ENCODE results near the gene GPC2. TPM values are rescaled to one million over a fixed set of nuclear protein-coding genes. Genes with fewer than 3 reads are reported as not detected.

Gene GPC2
- total and polyA plus RNA-seq, 2 experiments from 2014 or later: 0.16 to 0.22 TPM

GRCh38 chr7:100157334-100158228, 19.6 kb downstream of the GPC2 start:
- H3K27me3 ChIP-seq (replicated peaks; ENCODE audit: insufficient read depth): no peaks in the 10 kb centered on the region
- H3K27ac ChIP-seq: no peak overlapping the region
- peak overlapping the region; percentile 82 for H3K9ac ChIP-seq
- H3F3A ChIP-seq (ENCODE audit: insufficient read depth): 0 out of 2 replicates have a peak, but pooled peaks cover 3% of the 10 kb centered on the region
- H3K4me2 ChIP-seq (ENCODE audit: unreplicated experiment): peak overlapping the region; percentile 79
- H4K20me1 ChIP-seq (ENCODE audit: insufficient read depth): no peaks in the 10 kb centered on the region; the same call in 1 of the 2 replicates
- H3K79me2 ChIP-seq (ENCODE audit: insufficient read depth): peaks cover 17% of the 10 kb centered on the region; the same call in 1 of the 2 replicates
- peak overlapping the region; percentile 97 for H3K4me3 ChIP-seq
- no peak overlapping the region; the same call in 1 of the 2 replicates for H2AFZ ChIP-seq
- WGBS, 2 experiments (ENCODE audit: low coverage in 1 of 2, low lambda C conversion rate in 2 of 2, missing lambda C conversion rate in 2 of 2): 28 to 47% methylated on average over 15 to 32 of the region's 32 CpGs
- H3K9me2 ChIP-seq (ENCODE audit: insufficient read depth): no peaks in the 10 kb centered on the region
- H3K4me1 ChIP-seq (ENCODE audit: insufficient read depth): peaks cover 5% of the 10 kb centered on the region; the same call in 1 of the 2 replicates
- no peaks in the 10 kb centered on the region for H3K9me3 ChIP-seq (ENCODE audit: low read depth)
- no peaks in the 10 kb centered on the region; the same call in 1 of the 2 replicates for H3K36me3 ChIP-seq (ENCODE audit: low read depth)
- no peak for TF ChIP-seq EZH2 (IDR thresholded peaks at IDR 0.05; ENCODE audit: insufficient read depth, poor library complexity, severe bottlenecking)
- in situ Hi-C loops (cut with MboI): no loop called here
- DNase-seq: peak; percentile 74

GRCh38 chr7:100157069-100157333, 20.2 kb downstream of the GPC2 start:
- H3K9me2 ChIP-seq (ENCODE audit: insufficient read depth): no peaks in the 10 kb centered on the region
- 91 to 97% methylated on average over 5 of the region's 5 CpGs for WGBS, 2 experiments (ENCODE audit: low coverage in 1 of 2, low lambda C conversion rate in 2 of 2, missing lambda C conversion rate in 2 of 2)

GRCh38 chr7:100156331-100157068, 20.7 kb downstream of the GPC2 start:
- TF ChIP-seq EZH2phosphoT487 (IDR thresholded peaks at IDR 0.05; ENCODE audit: insufficient read depth, low read depth) (no peak), EZH2 (IDR thresholded peaks at IDR 0.05; ENCODE audit: insufficient read depth, poor library complexity, severe bottlenecking) (no peak)
- Histone ChIP-seq H3K9ac (no peak overlapping the region; the same call in 1 of the 2 replicates), H3K79me2 (ENCODE audit: insufficient read depth) (peaks cover 23% of the 10 kb centered on the region; the same call in 1 of the 2 replicates), H3K4me1 (ENCODE audit: insufficient read depth) (peaks cover 5% of the 10 kb centered on the region; the same call in 1 of the 2 replicates), H3K4me3 (no peak overlapping the region), H3F3A (ENCODE audit: insufficient read depth) (0 out of 2 replicates have a peak, but pooled peaks cover 6% of the 10 kb centered on the region), H3K9me2 (ENCODE audit: insufficient read depth) (no peaks in the 10 kb centered on the region), H3K27me3 (replicated peaks; ENCODE audit: insufficient read depth) (no peaks in the 10 kb centered on the region), H2AFZ (no peak overlapping the region), H4K20me1 (ENCODE audit: insufficient read depth) (no peaks in the 10 kb centered on the region; the same call in 1 of the 2 replicates), H3K27ac (no peak overlapping the region), H3K9me3 (ENCODE audit: low read depth) (no peaks in the 10 kb centered on the region), H3K4me2 (ENCODE audit: unreplicated experiment) (no peak overlapping the region), H3K36me3 (ENCODE audit: low read depth) (no peaks in the 10 kb centered on the region; the same call in 1 of the 2 replicates)
- DNase-seq: no peak
- in situ Hi-C loops (cut with MboI): no loop called here
- WGBS, 2 experiments (ENCODE audit: low coverage in 1 of 2, low lambda C conversion rate in 2 of 2, missing lambda C conversion rate in 2 of 2): 86% methylated on average over 16 of the region's 16 CpGs

More at GRCh38 chr7:100157069-100157333, 20.2 kb downstream of the GPC2 start:
- peak overlapping the region; percentile 79 for H3K4me2 ChIP-seq (ENCODE audit: unreplicated experiment)
- H3K79me2 ChIP-seq (ENCODE audit: insufficient read depth): peaks cover 19% of the 10 kb centered on the region; the same call in 1 of the 2 replicates
- H3K9ac ChIP-seq: no peak overlapping the region; the same call in 1 of the 2 replicates
- no peak for TF ChIP-seq EZH2phosphoT487 (IDR thresholded peaks at IDR 0.05; ENCODE audit: insufficient read depth, low read depth)
- no peak for TF ChIP-seq EZH2 (IDR thresholded peaks at IDR 0.05; ENCODE audit: insufficient read depth, poor library complexity, severe bottlenecking)
- no peak overlapping the region for H3K27ac ChIP-seq
- no peak overlapping the region for H2AFZ ChIP-seq
- H3K27me3 ChIP-seq (replicated peaks; ENCODE audit: insufficient read depth): no peaks in the 10 kb centered on the region
- H3K36me3 ChIP-seq (ENCODE audit: low read depth): no peaks in the 10 kb centered on the region; the same call in 1 of the 2 replicates
- H3K4me3 ChIP-seq: peak overlapping the region; percentile 97
- in situ Hi-C loops (cut with MboI): no loop called here
- no peak for DNase-seq
- H4K20me1 ChIP-seq (ENCODE audit: insufficient read depth): no peaks in the 10 kb centered on the region; the same call in 1 of the 2 replicates
- peaks cover 5% of the 10 kb centered on the region; the same call in 1 of the 2 replicates for H3K4me1 ChIP-seq (ENCODE audit: insufficient read depth)
- H3K9me3 ChIP-seq (ENCODE audit: low read depth): no peaks in the 10 kb centered on the region
- 0 out of 2 replicates have a peak, but pooled peaks cover 6% of the 10 kb centered on the region for H3F3A ChIP-seq (ENCODE audit: insufficient read depth)

Measured in GM23248 (cell line).